Right atrium auricular region (tissue), 2 donors: ENCODE measurements around the gene C8A. TPM values are rescaled to one million over a fixed set of nuclear protein-coding genes. Genes with fewer than 3 reads are reported as not detected.
A peak's percentile ranks its signal among the peaks of the same experiment; 100 is the strongest.

Source experiments
- DNase-seq: peaks from one replicate; pipeline ENCODE4 v3.0.0-alpha.2; 2019; ENCODE audit warnings: low spot score
- H3K27ac ChIP-seq, 2 donors: fragments of 200-600 bp; sonication (generic); 1 replicate in 1 of 2; 2 replicates in 1 of 2; pipeline ENCODE4 v1.5.1; 2016 to 2019
- H3K27me3 ChIP-seq, 2 donors: fragments of 200-600 bp; sonication (generic); one replicate each; pipeline versions ENCODE4 v1.5.1 to v1.6.0; 2017 to 2019
- H3K36me3 ChIP-seq: fragments of 200-600 bp; sonication (generic); one replicate; pipeline ENCODE4 v1.5.1; 2016
- H3K4me1 ChIP-seq, 2 donors: fragments of 200-600 bp; sonication (generic); one replicate each; pipeline versions ENCODE4 v1.5.1 to v1.6.0; 2017 to 2019
- H3K4me3 ChIP-seq, 2 donors: fragments of 200-600 bp; sonication (generic); 1 replicate in 1 of 2; 2 replicates in 1 of 2; pipeline ENCODE4 v1.5.1; 2017 to 2019; ENCODE audit warnings: mild to moderate bottlenecking in 1 of 2, moderate library complexity in 1 of 2
- H3K9me3 ChIP-seq, 2 donors: fragments of 200-600 bp; sonication (generic); one replicate each; pipeline ENCODE4 v1.5.1; 2019
- CTCF ChIP-seq, 2 donors: fragments of 200-600 bp; sonication (generic); IDR thresholded peaks; one replicate each; pipeline ENCODE4 v1.5.1; 2019; ENCODE audit warnings: antibody characterized with exemption in 2 of 2
- total RNA-seq, 2 donors: library from RNA; depleted of rRNA; stranded (reverse); fragments of >200 nt; gene quantifications; one replicate each; pipeline ENCODE4 v1.1.0, GENCODE V29; 2016

The C8A gene
- total RNA-seq, 2 donors from 2014 or later: not detected

GRCh38 chr1:56931211-56931610, 76.6 kb downstream of the C8A start:
- H3K9me3 ChIP-seq: no peaks in the 10 kb centered on the region
- no peaks in the 10 kb centered on the region for H3K36me3 ChIP-seq
- H3K4me1 ChIP-seq: no peaks in the 10 kb centered on the region
- no peaks in the 10 kb centered on the region for H3K27me3 ChIP-seq
- no peak for TF ChIP-seq CTCF (IDR thresholded peaks at IDR 0.05)
- peak; percentile 13 for DNase-seq
- no peak overlapping the region for H3K27ac ChIP-seq
- H3K4me3 ChIP-seq: no peak overlapping the region

- no peak for DNase-seq
- no peak overlapping the region for H3K27ac ChIP-seq
- no peaks in the 10 kb centered on the region for H3K36me3 ChIP-seq
- no peaks in the 10 kb centered on the region for H3K4me1 ChIP-seq
- H3K9me3 ChIP-seq: no peaks in the 10 kb centered on the region
- TF ChIP-seq CTCF (IDR thresholded peaks at IDR 0.05): no peak
- no peaks in the 10 kb centered on the region for H3K27me3 ChIP-seq
- no peak overlapping the region for H3K4me3 ChIP-seq
Observed at GRCh38 chr1:56931686-56932085, 77.1 kb downstream of the C8A start.

- no peaks in the 10 kb centered on the region for H3K27me3 ChIP-seq
- no peak for TF ChIP-seq CTCF (IDR thresholded peaks at IDR 0.05)
- H3K4me1 ChIP-seq: no peaks in the 10 kb centered on the region
- peak; percentile 34 for DNase-seq
- H3K4me3 ChIP-seq: no peak overlapping the region
- H3K27ac ChIP-seq: no peak overlapping the region
- H3K36me3 ChIP-seq: no peaks in the 10 kb centered on the region
- no peaks in the 10 kb centered on the region for H3K9me3 ChIP-seq
Observed at GRCh38 chr1:56933161-56933560, 78.6 kb downstream of the C8A start.

- Histone ChIP-seq H3K4me3 (no peak overlapping the region), H3K4me1 (no peaks in the 10 kb centered on the region), H3K36me3 (no peaks in the 10 kb centered on the region), H3K27ac (no peak overlapping the region), H3K27me3 (no peaks in the 10 kb centered on the region), H3K9me3 (no peaks in the 10 kb centered on the region)
- TF ChIP-seq CTCF (IDR thresholded peaks at IDR 0.05): no peak
- peak; percentile 1 for DNase-seq
Observed at GRCh38 chr1:56933606-56934005, 79.0 kb downstream of the C8A start.

GRCh38 chr1:56934430-56935060, 79.9 kb downstream of the C8A start:
- no peaks in the 10 kb centered on the region for H3K36me3 ChIP-seq
- no peaks in the 10 kb centered on the region for H3K9me3 ChIP-seq
- H3K4me3 ChIP-seq: no peak overlapping the region
- H3K27ac ChIP-seq: no peak overlapping the region
- no peaks in the 10 kb centered on the region for H3K4me1 ChIP-seq
- no peaks in the 10 kb centered on the region for H3K27me3 ChIP-seq
- no peak for TF ChIP-seq CTCF (IDR thresholded peaks at IDR 0.05)
- DNase-seq: peak; percentile 5

GRCh38 chr1:56938646-56939045, 84.0 kb downstream of the C8A start:
- H3K36me3 ChIP-seq: no peaks in the 10 kb centered on the region
- H3K4me1 ChIP-seq: no peaks in the 10 kb centered on the region
- H3K27me3 ChIP-seq: no peaks in the 10 kb centered on the region
- no peak for TF ChIP-seq CTCF (IDR thresholded peaks at IDR 0.05)
- H3K27ac ChIP-seq: no peak overlapping the region
- no peak overlapping the region for H3K4me3 ChIP-seq
- no peak for DNase-seq
- no peaks in the 10 kb centered on the region for H3K9me3 ChIP-seq
